AG09319 (cell line): ENCODE measurements around the gene HTRA1.

Experiments
- DNase-seq: peaks from one replicate; pipeline ENCODE4 v3.0.0-alpha.2; 2010; ENCODE audit warnings: low read depth; ENCODE audit errors: extremely low read depth
- CTCF ChIP-seq: IDR thresholded peaks from 2 replicates; pipeline ENCODE4 v1.5.1; 2011; ENCODE audit warnings: low read depth, mild to moderate bottlenecking, inconsistent platforms, low read length, moderate library complexity

The HTRA1 gene

GRCh38 chr10:122516734-122517133 lies 55.4 kb downstream of the HTRA1 start:
- TF ChIP-seq CTCF: no peak
- DNase-seq: no peak

GRCh38 chr10:122519144-122519543 lies 57.8 kb downstream of the HTRA1 start:
- no peak for TF ChIP-seq CTCF
- DNase-seq: no peak

GRCh38 chr10:122519873-122520272 lies 58.5 kb downstream of the HTRA1 start:
- TF ChIP-seq CTCF: no peak
- DNase-seq: no peak

GRCh38 chr10:122521011-122521410 lies 59.7 kb downstream of the HTRA1 start:
- no peak for TF ChIP-seq CTCF
- DNase-seq: no peak

- TF ChIP-seq CTCF: no peak
- no peak for DNase-seq
Observed at GRCh38 chr10:122524811-122525210, 63.5 kb downstream of the HTRA1 start.

- no peak for DNase-seq
- TF ChIP-seq CTCF: no peak; the same call in 1 of the 2 replicates
Observed at GRCh38 chr10:122525788-122526187, 64.4 kb downstream of the HTRA1 start.

GRCh38 chr10:122526892-122527291 lies 65.5 kb downstream of the HTRA1 start:
- no peak for TF ChIP-seq CTCF
- DNase-seq: no peak
